ENCODE results near the gene DIDO1.

- TF ChIP-seq POLR2A (IDR thresholded peaks at IDR 0.05) (no peak), CTCF (IDR thresholded peaks at IDR 0.05) (no peak), POLR2AphosphoS5 (IDR thresholded peaks at IDR 0.05) (no peak)
These were observed 69.2 kb downstream of the DIDO1 start for GRCh38 chr20:62856931-62857619.
